Psoas muscle (tissue), 8 donors: ENCODE measurements around the gene ZGPAT. TPM values are rescaled to one million over a fixed set of nuclear protein-coding genes. Genes with fewer than 3 reads are reported as not detected.

Source experiments
- ATAC-seq, 4 donors: fragments of 200-7000 bp; cut with Tn5 transposase; one replicate each; pipeline ENCODE4 v1.9.1; 2020; ENCODE audit warnings: moderate library complexity in 3 of 4, mild to moderate bottlenecking in 2 of 4
- DNase-seq, 2 donors: peaks; one replicate each; pipeline ENCODE4 v3.0.0-alpha.2; 2020
- H3K27ac ChIP-seq: fragments of 200-600 bp; one replicate; pipeline ENCODE4 v1.8.0; 2022
- H3K27me3 ChIP-seq, 3 donors: fragments of 200-600 bp in 1 of 3; one replicate each; pipeline versions ENCODE4 v1.6.1 to v1.8.0; 2013 to 2022; ENCODE audit warnings: low read length in 2 of 3, mild to moderate bottlenecking in 2 of 3, moderate library complexity in 1 of 3; ENCODE audit not compliant: insufficient read depth in 3 of 3
- H3K36me3 ChIP-seq, 2 donors: fragments of 200-600 bp in 1 of 2; one replicate each; pipeline versions ENCODE4 v1.6.1 to v1.8.0; 2013 to 2022; ENCODE audit warnings: low read depth in 1 of 2, mild to moderate bottlenecking in 1 of 2, moderate library complexity in 1 of 2; ENCODE audit not compliant: insufficient read depth in 1 of 2
- H3K4me1 ChIP-seq: fragments of 200-600 bp; one replicate; pipeline ENCODE4 v1.8.0; 2022
- H3K4me3 ChIP-seq: fragments of 200-600 bp; one replicate; pipeline ENCODE4 v1.8.0; 2022; ENCODE audit warnings: mild to moderate bottlenecking
- H3K9me3 ChIP-seq: fragments of 200-600 bp; one replicate; pipeline ENCODE4 v1.8.0; 2022
- CTCF ChIP-seq: fragments of 200-600 bp; IDR thresholded peaks from one replicate; pipeline ENCODE4 v1.8.0; 2022; ENCODE audit warnings: antibody characterized with exemption
- WGBS, 3 donors: extraction: QIAGEN DNeasy Blood & Tissue Kit; methylation state at CpG; one replicate each; pipeline versions ENCODE4 v1.1.6 to v1.1.7; 2013; 5-methylcytosine and 5-hydroxymethylcytosine counted together
- intact Hi-C, 2 donors: fragments of 100-400 bp; cut with DNase I; formaldehyde crosslinking; loops; one replicate each; pipeline versions ENCODE4 v1.11.0 to v1.14.2; 2022
- polyA plus RNA-seq, 3 donors: library from polyadenylated mRNA; stranded (reverse); fragments of 200-250 nt; gene quantifications; one replicate each; pipeline ENCODE4 v1.2.3, GENCODE V29; 2013
- total RNA-seq, 4 donors: library from RNA; stranded (reverse); fragmentation: NEBNext Ultra II Directional in 2 of 4; extraction: Animal tissue kit (Norgen Biotek cat#: 25700) in 2 of 4; gene quantifications; one replicate each; pipeline versions ENCODE4 v1.2.1 to v1.2.4, GENCODE V29; 2021 to 2023
- donor health status: healthy with polysubstance abuse.
- donor health status: DM: no; HTN: no; CAD: no; lungs with moderate emphysema.
- donor health status: Bipolar disorder and iron deficiency.
- donor health status: healthy.
- donor health status: DM: yes; HTN: yes; CAD: no.
- donor health status: DM: no; HTN: no; CAD: no.
- donor health status: DM: no; HTN: no; CAD: no.
- donor health status: DM: yes; HTN: yes; CAD: no.

ZGPAT gene
- total and polyA plus RNA-seq, 7 donors: 10.7 to 54.8 (median 18.2) TPM

DNA sequence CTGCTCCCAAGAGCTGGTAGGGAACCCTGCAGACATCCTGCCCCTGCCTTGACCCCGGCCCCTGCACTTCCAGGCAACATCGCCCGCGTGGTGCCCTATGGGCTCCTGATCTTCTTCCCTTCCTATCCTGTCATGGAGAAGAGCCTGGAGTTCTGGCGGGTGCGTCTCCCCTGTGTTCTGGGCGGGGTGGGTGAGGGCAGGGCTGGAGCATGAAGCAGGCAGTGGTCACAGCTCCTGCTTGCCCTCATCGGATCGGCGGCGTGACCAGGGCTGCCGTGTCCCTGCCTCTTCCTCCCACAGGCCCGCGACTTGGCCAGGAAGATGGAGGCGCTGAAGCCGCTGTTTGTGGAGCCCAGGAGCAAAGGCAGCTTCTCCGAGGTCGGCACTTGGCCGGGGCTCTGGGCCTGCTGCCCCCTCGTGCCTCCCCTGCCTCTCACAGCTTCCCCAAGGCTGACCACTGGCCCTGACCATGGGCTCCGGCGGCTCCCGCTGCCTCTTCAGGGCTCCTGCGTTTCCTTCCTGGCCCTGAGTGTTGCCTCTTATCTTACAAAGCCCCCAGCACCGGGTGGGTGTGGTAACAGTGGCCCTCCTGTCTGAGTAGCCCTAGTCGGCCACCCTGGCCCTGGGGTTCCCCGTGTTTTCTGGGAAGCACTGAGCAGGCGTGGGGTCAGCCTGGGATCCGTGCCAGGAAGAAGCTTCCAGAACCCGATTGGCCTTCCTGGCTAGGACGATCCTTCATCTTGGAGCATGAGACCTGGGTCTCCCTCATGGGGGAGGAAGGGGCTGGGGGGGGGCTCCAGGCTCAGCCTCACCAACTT lies 19.4 kb upstream of the ZGPAT start:
- H3K27me3 ChIP-seq: no peaks in the 10 kb centered on the region

GRCh38 chr20:63689046-63690002 lies 18.5 kb upstream of the ZGPAT start:
- no peak for TF ChIP-seq CTCF

More for the DNA sequence above, 19.4 kb upstream of the ZGPAT start:
- no peak for TF ChIP-seq CTCF
- no peak for ATAC-seq
- no peak overlapping the region for H3K4me3 ChIP-seq
- no peaks in the 10 kb centered on the region for H3K9me3 ChIP-seq
- peak overlapping the region; percentile 79 for H3K27ac ChIP-seq
- peak in 1 of 2 donors; percentile 59 for DNase-seq
- WGBS, 3 donors: 68 to 76% (median 75%) methylated on average over 31 of the region's 31 CpGs
- no peaks in the 10 kb centered on the region for H3K36me3 ChIP-seq
- peaks cover 8% of the 10 kb centered on the region for H3K4me1 ChIP-seq
- intact Hi-C loops: no loop called here

GRCh38 chr20:63690003-63690897 lies 17.6 kb upstream of the ZGPAT start:
- intact Hi-C loops: no loop called here
- TF ChIP-seq CTCF: no peak
- Histone ChIP-seq H3K9me3 (no peaks in the 10 kb centered on the region), H3K27me3 (no peaks in the 10 kb centered on the region), H3K27ac (no peak overlapping the region), H3K36me3 (peaks cover 4 to 17% of the 10 kb centered on the region in 2 donors), H3K4me3 (no peak overlapping the region), H3K4me1 (peaks cover 8% of the 10 kb centered on the region)
- peak in 1 of 2 donors; percentile 56 for DNase-seq
- 79 to 91% (median 85%) methylated on average over 30 to 40 of the region's 40 CpGs for WGBS, 3 donors
- ATAC-seq: no peak

More at GRCh38 chr20:63689046-63690002, 18.5 kb upstream of the ZGPAT start:
- 88 to 89% (median 88%) methylated on average over 43 to 44 of the region's 44 CpGs for WGBS, 3 donors
- no peak overlapping the region for H3K4me3 ChIP-seq
- H3K36me3 ChIP-seq: peaks cover 3 to 7% of the 10 kb centered on the region in 2 donors
- no peaks in the 10 kb centered on the region for H3K27me3 ChIP-seq
- intact Hi-C loops: no loop called here
- H3K9me3 ChIP-seq: no peaks in the 10 kb centered on the region
- H3K4me1 ChIP-seq: peaks cover 8% of the 10 kb centered on the region
- ATAC-seq: no peak
- H3K27ac ChIP-seq: peak overlapping the region; percentile 79
- DNase-seq: peak in 1 of 2 donors; percentile 61
